MCF 10A (cell line): Measurements from ENCODE around the gene BATF. TPM values are rescaled to one million over a fixed set of nuclear protein-coding genes. Genes with fewer than 3 reads are reported as not detected.

Source experiments
- BruUV-seq: library from RNA; stranded (reverse); fragments of 400-500 nt; replicated peaks from 2 replicates; lab custom pipeline; 2021; lab: Mats Ljungman, UMichigan
- CTCF ChIA-PET: fragments of 300-600 bp; sonication (Branson Sonifier 250); formaldehyde crosslinking; extraction: SDS; loops from one replicate; lab custom pipeline; 2021; ENCODE audit warnings: antibody characterized with exemption, inconsistent platforms; lab: Yijun Ruan, JAX
- POLR2A ChIA-PET: fragments of 300-600, 350-650 bp; sonication (Branson Sonifier 250); formaldehyde crosslinking; extraction: SDS; loops from one replicate; lab custom pipeline; 2020; ENCODE audit warnings: antibody characterized with exemption, inconsistent platforms; lab: Yijun Ruan, JAX
- DNase-seq: peaks from one replicate; pipeline ENCODE4 v3.0.0-alpha.2; 2018; ENCODE audit not compliant: unreplicated experiment
- H3K27ac Mint-ChIP-seq: one replicate; pipeline ENCODE4 v1.8.0; 2022; ENCODE audit warnings: mild to moderate bottlenecking, low read depth, mixed read lengths; ENCODE audit not compliant: unreplicated experiment
- H3K27me3 Mint-ChIP-seq: one replicate; pipeline ENCODE4 v1.8.0; 2022; ENCODE audit warnings: mixed read lengths; ENCODE audit not compliant: insufficient read depth, unreplicated experiment
- H3K36me3 Mint-ChIP-seq: one replicate; pipeline ENCODE4 v1.8.0; 2022; ENCODE audit warnings: mild to moderate bottlenecking, moderate library complexity, mixed read lengths; ENCODE audit not compliant: insufficient read depth, unreplicated experiment
- H3K4me1 Mint-ChIP-seq: one replicate; pipeline ENCODE4 v1.8.0; 2022; ENCODE audit warnings: mixed read lengths; ENCODE audit not compliant: insufficient read depth, unreplicated experiment
- H3K4me3 Mint-ChIP-seq: one replicate; pipeline ENCODE4 v1.8.0; 2022; ENCODE audit warnings: mild to moderate bottlenecking, moderate library complexity, mixed read lengths; ENCODE audit not compliant: unreplicated experiment
- H3K9me3 Mint-ChIP-seq: one replicate; pipeline ENCODE4 v1.8.0; 2022; ENCODE audit warnings: mixed read lengths; ENCODE audit not compliant: unreplicated experiment
- CTCF ChIP-seq: fragments of 200-600 bp; IDR thresholded peaks from one replicate; pipeline ENCODE4 v1.8.0; 2022; ENCODE audit warnings: antibody characterized with exemption, mild to moderate bottlenecking; ENCODE audit not compliant: unreplicated experiment
- intact Hi-C: fragments of 100-400 bp; cut with micrococcal nuclease; formaldehyde crosslinking; loops from 2 replicates; pipeline ENCODE4 v1.14.1; 2022
- total RNA-seq: library from RNA; stranded (reverse); gene quantifications from 2 replicates; pipeline ENCODE4 v1.2.3, GENCODE V29; 2022

Gene BATF
- total RNA-seq, 1 experiment from 2014 or later = not detected

DNA sequence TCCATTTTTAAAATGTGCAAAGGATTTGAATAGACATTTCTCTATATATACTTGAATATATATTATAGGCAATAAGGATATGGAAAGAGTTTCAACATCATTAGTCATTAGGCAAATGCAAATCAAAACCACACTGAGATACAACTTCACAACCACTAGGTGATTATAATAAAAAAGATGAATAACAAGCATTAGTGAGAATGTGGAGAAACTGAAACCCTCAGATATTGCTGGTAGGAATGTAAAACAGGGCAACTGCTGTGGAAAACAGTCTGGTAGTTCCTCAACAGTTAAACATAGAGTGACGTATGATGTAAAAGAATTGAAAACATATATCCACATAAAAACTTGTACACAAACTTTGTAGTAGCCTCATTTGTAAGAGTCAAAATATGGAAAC is 11.7 kb upstream of the BATF start:
- Mint-ChIP-seq H3K36me3 (peaks cover 6% of the 10 kb centered on the region), H3K4me1 (no peaks in the 10 kb centered on the region), H3K9me3 (peaks cover 39% of the 10 kb centered on the region), H3K27ac (no peak overlapping the region), H3K4me3 (no peak overlapping the region), H3K27me3 (no peaks in the 10 kb centered on the region)
- TF ChIP-seq CTCF = no peak
- ChIA-PET POLR2A (no interaction called here), CTCF (no interaction called here)
- BruUV-seq = no TSS peak
- intact Hi-C loops = no loop called here
- DNase-seq = no peak

DNA sequence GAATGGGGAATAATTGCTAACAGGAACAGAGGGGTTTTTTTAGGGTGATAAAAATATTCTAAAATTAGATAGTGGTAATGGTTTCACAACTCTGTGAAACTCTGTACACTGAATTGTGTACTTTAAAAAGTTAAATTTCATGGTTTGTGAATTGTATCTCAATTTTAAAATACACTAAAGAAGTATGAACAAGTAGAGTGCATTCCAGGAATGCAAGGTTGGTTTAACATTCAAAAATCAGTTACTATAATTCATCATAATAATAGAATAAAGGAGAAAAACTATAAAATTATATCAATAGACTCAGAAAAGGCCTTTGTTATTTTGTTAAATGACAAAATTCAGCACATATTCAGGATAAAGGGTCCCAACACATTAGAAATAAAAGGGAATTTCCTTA is 11.1 kb upstream of the BATF start:
- no TSS peak for BruUV-seq
- H3K27ac Mint-ChIP-seq = no peak overlapping the region
- TF ChIP-seq CTCF = no peak
- intact Hi-C loops = no loop called here
- peaks cover 32% of the 10 kb centered on the region for H3K9me3 Mint-ChIP-seq
- CTCF ChIA-PET = interaction anchor here (0.9 to 1.2 kb wide), 2 partner anchors 13 to 23 kb away, joined by 3 to 5 read pairs; no protein-coding TSS in a partner anchor
- DNase-seq = no peak
- peaks cover 6% of the 10 kb centered on the region for H3K36me3 Mint-ChIP-seq
- POLR2A ChIA-PET = interaction anchor here (0.6 kb wide), 1 partner anchor 350 kb away, joined by 3 read pairs; no protein-coding TSS in a partner anchor
- no peaks in the 10 kb centered on the region for H3K4me1 Mint-ChIP-seq
- no peaks in the 10 kb centered on the region for H3K27me3 Mint-ChIP-seq
- no peak overlapping the region for H3K4me3 Mint-ChIP-seq

DNA sequence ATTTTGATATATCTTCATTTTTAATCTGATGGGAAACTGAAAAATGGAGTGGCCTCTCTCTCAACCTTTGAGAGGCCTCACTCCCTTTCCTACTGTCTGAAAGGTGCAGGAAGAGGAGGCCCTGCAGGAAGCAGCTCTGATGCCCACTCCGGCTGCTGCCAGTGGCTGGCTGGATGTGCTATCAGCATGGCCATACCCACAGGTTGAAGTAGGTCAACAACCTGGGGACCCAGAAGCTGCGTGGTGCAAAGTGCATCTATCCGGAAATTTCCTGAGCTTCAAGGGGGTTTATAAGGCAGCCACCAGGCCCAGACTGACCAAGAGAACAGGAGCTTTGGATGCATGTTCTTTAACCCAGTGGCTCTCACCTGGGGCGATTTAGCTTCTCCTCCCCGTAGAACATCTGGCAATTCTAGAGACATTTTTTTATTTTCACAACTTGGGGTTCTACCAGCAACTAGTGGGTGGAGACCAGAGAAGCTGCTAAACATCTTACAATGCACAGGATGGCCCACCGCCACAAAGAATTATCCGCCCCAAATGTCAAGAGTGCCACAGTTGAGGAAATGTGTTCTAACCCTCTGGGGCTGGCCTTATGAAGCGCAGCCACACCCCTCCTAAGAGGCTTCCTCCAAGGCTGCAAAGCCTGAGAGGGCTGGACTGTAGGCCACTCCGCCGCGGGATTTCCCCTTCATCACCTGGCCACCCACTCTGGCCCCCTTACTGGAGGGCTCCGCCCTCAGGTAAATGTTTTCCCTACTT is 8.2 kb upstream of the BATF start:
- no peak for DNase-seq
- no TSS peak for BruUV-seq
- no peaks in the 10 kb centered on the region for H3K27me3 Mint-ChIP-seq
- H3K36me3 Mint-ChIP-seq = peaks cover 6% of the 10 kb centered on the region
- H3K4me1 Mint-ChIP-seq = no peaks in the 10 kb centered on the region
- H3K9me3 Mint-ChIP-seq = peaks cover 21% of the 10 kb centered on the region
- TF ChIP-seq CTCF = no peak
- H3K27ac Mint-ChIP-seq = no peak overlapping the region
- ChIA-PET CTCF (interaction anchor here (0.5 kb wide), 1 partner anchor 25 kb away, joined by 4 read pairs; no protein-coding TSS in a partner anchor), POLR2A (interaction anchor here (1.3 kb wide), 1 partner anchor 46 kb away, joined by 3 read pairs; no protein-coding TSS in a partner anchor)
- no peak overlapping the region for H3K4me3 Mint-ChIP-seq
- intact Hi-C loops = no loop called here
